H9 (cell line): ENCODE results near the gene ZMPSTE24. TPM values are rescaled to one million over a fixed set of nuclear protein-coding genes. Genes with fewer than 3 reads are reported as not detected.
A peak's percentile ranks its signal among the peaks of the same experiment; 100 is the strongest.

Source experiments
- DNase-seq: peaks from one replicate; pipeline ENCODE4 v3.0.0-alpha.2; 2017
- H2AFZ ChIP-seq: one replicate; pipeline ENCODE4 v1.6.1; 2013; ENCODE audit warnings: mild to moderate bottlenecking, low read length, control low read depth, moderate library complexity
- H2AK5ac ChIP-seq: 2 replicates; pipeline ENCODE4 v1.6.1; 2013; ENCODE audit warnings: low read length, control low read depth, mixed read lengths; ENCODE audit not compliant: insufficient read length
- H2BK120ac ChIP-seq: one replicate; pipeline ENCODE4 v1.6.1; 2013; ENCODE audit warnings: low read depth, mild to moderate bottlenecking, low read length, control low read depth, inconsistent platforms; ENCODE audit not compliant: poor library complexity, severe bottlenecking
- H2BK12ac ChIP-seq: 2 replicates; pipeline ENCODE4 v1.6.1; 2013; ENCODE audit warnings: low read length, control low read depth, mixed read lengths, low read depth; ENCODE audit not compliant: insufficient read length
- H2BK15ac ChIP-seq: 2 replicates; pipeline ENCODE4 v1.6.1; 2013; ENCODE audit warnings: low read depth, low read length, control low read depth
- H2BK20ac ChIP-seq: one replicate; pipeline ENCODE4 v1.6.1; 2013; ENCODE audit warnings: low read depth, mild to moderate bottlenecking, low read length, control low read depth, inconsistent platforms; ENCODE audit not compliant: poor library complexity, severe bottlenecking
- H2BK5ac ChIP-seq: 2 replicates; pipeline ENCODE4 v1.6.1; 2013; ENCODE audit warnings: low read length, control low read depth, mixed read lengths; ENCODE audit not compliant: insufficient read length
- H3K14ac ChIP-seq: 2 replicates; pipeline ENCODE4 v1.6.1; 2013; ENCODE audit warnings: low read length, control low read depth; ENCODE audit not compliant: insufficient read depth
- H3K18ac ChIP-seq: 2 replicates; pipeline ENCODE4 v1.6.1; 2013; ENCODE audit warnings: low read depth, mild to moderate bottlenecking, mixed read lengths, low read length, control low read depth; ENCODE audit not compliant: insufficient read length
- H3K23ac ChIP-seq: 2 replicates; pipeline ENCODE4 v1.6.1; 2013; ENCODE audit warnings: low read length, control low read depth, mixed read lengths, low read depth; ENCODE audit not compliant: insufficient read length
- H3K23me2 ChIP-seq: 2 replicates; pipeline ENCODE4 v1.6.1; 2013; ENCODE audit warnings: low read depth, mild to moderate bottlenecking, mixed read lengths, low read length, control low read depth; ENCODE audit not compliant: insufficient read length, poor library complexity, severe bottlenecking
- H3K27ac ChIP-seq: 2 replicates; pipeline ENCODE4 v1.5.1; 2013; ENCODE audit warnings: low read length, control low read depth, mixed read lengths, low read depth; ENCODE audit not compliant: insufficient read length
- H3K27me3 ChIP-seq: 2 replicates; pipeline ENCODE4 v1.6.1; 2013; ENCODE audit warnings: low read length, control low read depth, inconsistent platforms; ENCODE audit not compliant: insufficient read depth
- H3K4ac ChIP-seq: 2 replicates; pipeline ENCODE4 v1.6.1; 2013; ENCODE audit warnings: low read depth, mild to moderate bottlenecking, control low read depth, inconsistent platforms, low read length, moderate library complexity
- H3K4me1 ChIP-seq: 2 replicates; pipeline ENCODE4 v1.6.1; 2013; ENCODE audit warnings: low read length, control low read depth, inconsistent platforms; ENCODE audit not compliant: insufficient read depth
- H3K4me2 ChIP-seq: 2 replicates; pipeline ENCODE4 v1.6.1; 2013; ENCODE audit warnings: low read length, control low read depth, mixed read lengths; ENCODE audit not compliant: insufficient read length, insufficient read depth
- H3K56ac ChIP-seq: 2 replicates; pipeline ENCODE4 v1.6.1; 2013; ENCODE audit warnings: low read depth, mild to moderate bottlenecking, mixed read lengths, low read length, control low read depth; ENCODE audit not compliant: insufficient read length
- H3K79me1 ChIP-seq: 2 replicates; pipeline ENCODE4 v1.6.1; 2013; ENCODE audit warnings: low read depth, mild to moderate bottlenecking, moderate library complexity, low read length, control low read depth, inconsistent platforms; ENCODE audit not compliant: insufficient read depth, poor library complexity, severe bottlenecking
- H3K79me2 ChIP-seq: 2 replicates; pipeline ENCODE4 v1.6.1; 2013; ENCODE audit warnings: low read length, control low read depth, inconsistent platforms; ENCODE audit not compliant: insufficient read depth
- H3K9ac ChIP-seq: 2 replicates; pipeline ENCODE4 v1.6.1; 2013; ENCODE audit warnings: low read length, control low read depth, mixed read lengths; ENCODE audit not compliant: insufficient read length; ENCODE audit errors: extremely low read depth
- H3K9me3 ChIP-seq: one replicate; pipeline ENCODE4 v1.6.1; 2013; ENCODE audit warnings: low read depth, low read length, inconsistent platforms; ENCODE audit not compliant: control insufficient read depth
- H3T11ph ChIP-seq: one replicate; pipeline ENCODE4 v1.6.1; 2013; ENCODE audit warnings: mild to moderate bottlenecking, low read length, control low read depth, inconsistent platforms
- H4K20me1 ChIP-seq: one replicate; pipeline ENCODE4 v1.6.1; 2013; ENCODE audit not compliant: control insufficient read depth, insufficient read length, insufficient read depth
- H4K5ac ChIP-seq: 2 replicates; pipeline ENCODE4 v1.6.1; 2013; ENCODE audit warnings: low read depth, mild to moderate bottlenecking, mixed read lengths, low read length, control low read depth; ENCODE audit not compliant: insufficient read length
- H4K8ac ChIP-seq: replicated peaks from 2 replicates; pipeline ENCODE4 v1.6.1; 2013; ENCODE audit warnings: low read length, control low read depth, mixed read lengths, low read depth; ENCODE audit not compliant: insufficient read length
- H4K91ac ChIP-seq: 2 replicates; pipeline ENCODE4 v1.6.1; 2013; ENCODE audit warnings: low read depth, mild to moderate bottlenecking, moderate library complexity, mixed read lengths, low read length, control low read depth; ENCODE audit not compliant: insufficient read length
- H3K27ac Mint-ChIP-seq, 3 experiments: 2 replicates in 2 of 3; 3 replicates in 1 of 3; pipeline ENCODE4 v1.8.0; 2020 to 2021; ENCODE audit warnings: mixed read lengths in 3 of 3, mild to moderate bottlenecking in 1 of 3, moderate library complexity in 1 of 3
- H3K27me3 Mint-ChIP-seq: 2 replicates; pipeline ENCODE4 v1.8.0; 2021; ENCODE audit warnings: low read depth, mild to moderate bottlenecking, moderate library complexity, mixed read lengths
- H3K36me3 Mint-ChIP-seq, 3 experiments: 2 replicates in 2 of 3; 3 replicates in 1 of 3; pipeline ENCODE4 v1.8.0; 2020 to 2021; ENCODE audit warnings: low read depth in 3 of 3, mixed read lengths in 3 of 3; ENCODE audit not compliant: insufficient read depth in 1 of 3
- H3K4me1 Mint-ChIP-seq, 2 experiments: 2 replicates each; pipeline ENCODE4 v1.8.0; 2020; ENCODE audit warnings: mixed read lengths in 2 of 2
- H3K4me3 Mint-ChIP-seq, 2 experiments: 2 replicates in 1 of 2; 3 replicates in 1 of 2; pipeline ENCODE4 v1.8.0; 2020 to 2021; ENCODE audit warnings: mild to moderate bottlenecking in 2 of 2, mixed read lengths in 2 of 2, moderate library complexity in 1 of 2
- H3K9me3 Mint-ChIP-seq, 2 experiments: 2 replicates in 1 of 2; 3 replicates in 1 of 2; pipeline ENCODE4 v1.8.0; 2020; ENCODE audit warnings: mild to moderate bottlenecking in 2 of 2, mixed read lengths in 2 of 2, moderate library complexity in 1 of 2
- CTCF ChIP-seq: fragments of 200-600 bp; sonication (generic); conservative IDR thresholded peaks from 3 replicates; pipeline ENCODE4 v1.8.0; 2021; ENCODE audit warnings: antibody characterized with exemption, mild to moderate bottlenecking
- WGBS: extraction: QIAGEN DNeasy Blood & Tissue Kit; methylation state at CpG from one replicate; pipeline ENCODE4 v1.1.7; 2013; ENCODE audit warnings: missing lambda C conversion rate, low lambda C conversion rate, mixed read lengths; ENCODE audit not compliant: insufficient read length; ENCODE audit errors: extremely low coverage; 5-methylcytosine and 5-hydroxymethylcytosine counted together
- total RNA-seq: library from RNA; stranded (reverse); gene quantifications from 2 replicates; pipeline ENCODE4 v1.2.1, GENCODE V29; 2021

ZMPSTE24 gene
- total RNA-seq, 1 experiment from 2014 or later, result 47.6 TPM

- H2AK5ac ChIP-seq, result no peak overlapping the region
- H3K4me3 Mint-ChIP-seq, result no peak overlapping the region
- no peak overlapping the region for H2BK120ac ChIP-seq
- H3K23ac ChIP-seq, result no peak overlapping the region
- H2BK15ac ChIP-seq, result no peak overlapping the region
- H3K4me1 Mint-ChIP-seq, result no peaks in the 10 kb centered on the region
- WGBS, result no CpG with 5 or more reads among the region's 5 CpGs
- no peak overlapping the region for H3K27ac ChIP-seq
- H3K23me2 ChIP-seq, result peaks cover 3% of the 10 kb centered on the region
- H3K27me3 ChIP-seq, result no peaks in the 10 kb centered on the region
- no peak overlapping the region for H3K4me2 ChIP-seq
- no peak overlapping the region for H3K27ac Mint-ChIP-seq
- H3K9ac ChIP-seq, result no peak overlapping the region
- H3K14ac ChIP-seq, result no peak overlapping the region
- H4K20me1 ChIP-seq, result no peaks in the 10 kb centered on the region
- H3K27me3 Mint-ChIP-seq, result no peaks in the 10 kb centered on the region
- H3K79me2 ChIP-seq, result no peaks in the 10 kb centered on the region
- H3K56ac ChIP-seq, result no peak overlapping the region
- H4K91ac ChIP-seq, result no peak overlapping the region
- no peak overlapping the region for H4K8ac ChIP-seq
- H3K18ac ChIP-seq, result no peak overlapping the region
- peak; percentile 44 for DNase-seq
- H2BK12ac ChIP-seq, result no peak overlapping the region
- H3T11ph ChIP-seq, result no peak overlapping the region
- H3K9me3 ChIP-seq, result no peaks in the 10 kb centered on the region
- no peaks in the 10 kb centered on the region for H3K79me1 ChIP-seq
- no peaks in the 10 kb centered on the region for H3K4me1 ChIP-seq
- no peak overlapping the region for H2BK5ac ChIP-seq
- H2BK20ac ChIP-seq, result no peak overlapping the region
- no peaks in the 10 kb centered on the region for H3K9me3 Mint-ChIP-seq
- H3K4ac ChIP-seq, result no peak overlapping the region
- no peaks in the 10 kb centered on the region for H3K36me3 Mint-ChIP-seq
- H2AFZ ChIP-seq, result no peak overlapping the region
- peak; percentile 34; the same call in 2 of the 3 replicates for TF ChIP-seq CTCF
- no peak overlapping the region for H4K5ac ChIP-seq
Observed at GRCh38 chr1:40305451-40305850, 47.4 kb downstream of the ZMPSTE24 start.
